22Rv1 (cell line): ENCODE results near the gene SLF2.
"Not testable (repeated sequence)": the region's sequence is repeated elsewhere in the genome, so short reads cannot be mapped to it uniquely, and the experiment has no call there.

Experiments used
- H3K27ac ChIP-seq: fragments of 450-650 bp; 2 replicates; pipeline ENCODE4 v1.5.1; 2017
- ZFX ChIP-seq: fragments of 450-650 bp; IDR thresholded peaks from 2 replicates; pipeline ENCODE4 v1.6.1; 2017; ENCODE audit warnings: antibody characterized with exemption, borderline replicate concordance
- TF ChIP-seq, protein P1 (sequence below): fragments of 450-650 bp; IDR thresholded peaks from 2 replicates; pipeline ENCODE4 v1.5.1; 2017; ENCODE audit warnings: mild to moderate bottlenecking

SLF2 gene

GRCh38 chr10:100879741-100880360 is 32.9 kb upstream of the SLF2 start:
- H3K27ac ChIP-seq, result no peak overlapping the region
- TF ChIP-seq, protein P1, sequence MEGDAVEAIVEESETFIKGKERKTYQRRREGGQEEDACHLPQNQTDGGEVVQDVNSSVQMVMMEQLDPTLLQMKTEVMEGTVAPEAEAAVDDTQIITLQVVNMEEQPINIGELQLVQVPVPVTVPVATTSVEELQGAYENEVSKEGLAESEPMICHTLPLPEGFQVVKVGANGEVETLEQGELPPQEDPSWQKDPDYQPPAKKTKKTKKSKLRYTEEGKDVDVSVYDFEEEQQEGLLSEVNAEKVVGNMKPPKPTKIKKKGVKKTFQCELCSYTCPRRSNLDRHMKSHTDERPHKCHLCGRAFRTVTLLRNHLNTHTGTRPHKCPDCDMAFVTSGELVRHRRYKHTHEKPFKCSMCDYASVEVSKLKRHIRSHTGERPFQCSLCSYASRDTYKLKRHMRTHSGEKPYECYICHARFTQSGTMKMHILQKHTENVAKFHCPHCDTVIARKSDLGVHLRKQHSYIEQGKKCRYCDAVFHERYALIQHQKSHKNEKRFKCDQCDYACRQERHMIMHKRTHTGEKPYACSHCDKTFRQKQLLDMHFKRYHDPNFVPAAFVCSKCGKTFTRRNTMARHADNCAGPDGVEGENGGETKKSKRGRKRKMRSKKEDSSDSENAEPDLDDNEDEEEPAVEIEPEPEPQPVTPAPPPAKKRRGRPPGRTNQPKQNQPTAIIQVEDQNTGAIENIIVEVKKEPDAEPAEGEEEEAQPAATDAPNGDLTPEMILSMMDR, result no peak
- TF ChIP-seq ZFX, result no peak

- no peak overlapping the region for H3K27ac ChIP-seq
- no peak for TF ChIP-seq ZFX
- TF ChIP-seq, protein P1, result no peak
Measured at GRCh38 chr10:100881556-100882213, 31.1 kb upstream of the SLF2 start.

- no peak overlapping the region for H3K27ac ChIP-seq
- TF ChIP-seq, protein P1, result no peak
- no peak for TF ChIP-seq ZFX
Measured at GRCh38 chr10:100882252-100882651, 30.5 kb upstream of the SLF2 start.

GRCh38 chr10:100882671-100883311 is 30.0 kb upstream of the SLF2 start:
- H3K27ac ChIP-seq, result no peak overlapping the region
- no peak for TF ChIP-seq ZFX
- TF ChIP-seq, protein P1, result no peak

GRCh38 chr10:100883312-100883821 is 29.4 kb upstream of the SLF2 start:
- TF ChIP-seq, protein P1, result no peak
- TF ChIP-seq ZFX, result no peak
- H3K27ac ChIP-seq, result no peak overlapping the region

- H3K27ac ChIP-seq, result not testable (repeated sequence)
Measured at GRCh38 chr10:100885611-100886010, 27.2 kb upstream of the SLF2 start.

- TF ChIP-seq, protein P1, result no peak
- TF ChIP-seq ZFX, result no peak
- H3K27ac ChIP-seq, result no peak overlapping the region
Measured at GRCh38 chr10:100886091-100886490, 26.7 kb upstream of the SLF2 start.
